Endothelial cell (in vitro differentiated cells): Measurements from ENCODE around the gene GLI3. TPM values are rescaled to one million over a fixed set of nuclear protein-coding genes. Genes with fewer than 3 reads are reported as not detected.

ENCODE experiments used
- DNase-seq: peaks from one replicate; pipeline ENCODE4 v3.0.0; 2021; ENCODE audit warnings: low spot score
- H3K27ac Mint-ChIP-seq: one replicate; pipeline ENCODE4 v1.8.0; 2021; ENCODE audit warnings: mixed read lengths, inconsistent platforms; ENCODE audit not compliant: unreplicated experiment
- H3K27me3 Mint-ChIP-seq: one replicate; pipeline ENCODE4 v1.8.0; 2021; ENCODE audit warnings: mild to moderate bottlenecking, moderate library complexity, mixed read lengths, inconsistent platforms; ENCODE audit not compliant: unreplicated experiment
- H3K36me3 Mint-ChIP-seq: one replicate; pipeline ENCODE4 v1.8.0; 2021; ENCODE audit warnings: mild to moderate bottlenecking, low read depth, mixed read lengths, inconsistent platforms; ENCODE audit not compliant: unreplicated experiment
- H3K4me1 Mint-ChIP-seq: one replicate; pipeline ENCODE4 v1.8.0; 2021; ENCODE audit warnings: mild to moderate bottlenecking, mixed read lengths, inconsistent platforms; ENCODE audit not compliant: unreplicated experiment
- H3K4me3 Mint-ChIP-seq: one replicate; pipeline ENCODE4 v1.8.0; 2021; ENCODE audit warnings: mild to moderate bottlenecking, mixed read lengths, inconsistent platforms; ENCODE audit not compliant: unreplicated experiment
- H3K9me3 Mint-ChIP-seq: one replicate; pipeline ENCODE4 v1.8.0; 2021; ENCODE audit warnings: mixed read lengths, inconsistent platforms; ENCODE audit not compliant: unreplicated experiment
- total RNA-seq: library from RNA; stranded (reverse); fragmentation: NEBNext Ultra II Directional; extraction: Animal tissue kit (Norgen Biotek cat#: 25700); gene quantifications from one replicate; pipeline ENCODE4 v1.2.1, GENCODE V29; 2021; ENCODE audit not compliant: unreplicated experiment
- TF ChIP-seq, protein P1 (sequence below): fragments of 200-600 bp; sonication (generic); IDR thresholded peaks from one replicate; pipeline ENCODE4 v1.5.0; 2021; ENCODE audit warnings: antibody characterized with exemption; ENCODE audit not compliant: unreplicated experiment

GLI3 gene
- total RNA-seq, 1 donor from 2014 or later: 24.9 TPM

DNA sequence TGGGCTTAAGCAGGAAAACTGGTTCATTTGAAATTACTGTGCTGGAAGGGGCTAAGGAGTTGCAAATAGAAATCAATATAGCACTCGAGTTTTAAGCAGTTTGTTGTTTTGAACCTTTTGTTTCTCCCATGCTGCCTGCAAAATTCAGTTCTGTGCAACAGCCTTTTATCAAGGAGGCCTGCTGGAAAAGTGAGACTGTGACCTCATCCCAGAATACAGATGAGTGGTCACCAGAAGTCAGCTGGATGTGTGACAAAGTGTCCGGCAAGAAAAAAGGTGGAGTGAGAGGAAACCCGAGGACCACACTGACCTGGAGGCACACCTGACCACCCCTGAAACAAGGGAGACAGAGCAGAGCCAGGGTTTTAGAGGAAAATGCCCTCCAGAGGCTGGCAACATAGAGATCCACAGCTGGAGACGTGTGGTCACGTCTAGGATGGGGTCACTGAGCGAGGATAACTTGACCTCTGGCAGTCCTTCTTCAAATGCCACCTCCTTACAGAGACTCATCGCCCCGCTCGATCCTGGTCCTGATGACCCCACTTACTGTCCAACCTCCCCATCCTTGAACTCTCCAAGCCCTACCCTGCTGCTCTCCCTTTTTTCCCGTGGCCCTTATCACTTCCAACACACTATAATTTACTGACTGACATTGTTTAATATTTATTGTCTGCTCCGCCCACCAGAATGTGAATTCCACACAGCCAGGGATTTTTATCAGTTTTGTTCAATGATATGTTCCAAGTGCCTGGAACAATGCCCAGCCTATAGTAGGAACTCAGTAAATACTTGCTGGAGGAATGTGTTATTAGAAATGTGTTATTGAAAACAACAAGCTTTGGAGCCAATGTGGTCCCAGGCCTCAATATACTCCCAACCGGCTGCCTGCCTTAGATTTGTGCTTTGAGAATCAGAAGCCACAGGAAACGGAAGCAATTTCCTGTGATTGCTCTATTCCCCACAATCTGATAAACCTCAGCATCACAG lies 243.8 kb downstream of the GLI3 start:
- TF ChIP-seq, protein P1, sequence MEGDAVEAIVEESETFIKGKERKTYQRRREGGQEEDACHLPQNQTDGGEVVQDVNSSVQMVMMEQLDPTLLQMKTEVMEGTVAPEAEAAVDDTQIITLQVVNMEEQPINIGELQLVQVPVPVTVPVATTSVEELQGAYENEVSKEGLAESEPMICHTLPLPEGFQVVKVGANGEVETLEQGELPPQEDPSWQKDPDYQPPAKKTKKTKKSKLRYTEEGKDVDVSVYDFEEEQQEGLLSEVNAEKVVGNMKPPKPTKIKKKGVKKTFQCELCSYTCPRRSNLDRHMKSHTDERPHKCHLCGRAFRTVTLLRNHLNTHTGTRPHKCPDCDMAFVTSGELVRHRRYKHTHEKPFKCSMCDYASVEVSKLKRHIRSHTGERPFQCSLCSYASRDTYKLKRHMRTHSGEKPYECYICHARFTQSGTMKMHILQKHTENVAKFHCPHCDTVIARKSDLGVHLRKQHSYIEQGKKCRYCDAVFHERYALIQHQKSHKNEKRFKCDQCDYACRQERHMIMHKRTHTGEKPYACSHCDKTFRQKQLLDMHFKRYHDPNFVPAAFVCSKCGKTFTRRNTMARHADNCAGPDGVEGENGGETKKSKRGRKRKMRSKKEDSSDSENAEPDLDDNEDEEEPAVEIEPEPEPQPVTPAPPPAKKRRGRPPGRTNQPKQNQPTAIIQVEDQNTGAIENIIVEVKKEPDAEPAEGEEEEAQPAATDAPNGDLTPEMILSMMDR: no peak
- H3K4me1 Mint-ChIP-seq: peaks cover 24% of the 10 kb centered on the region
- no peak overlapping the region for H3K4me3 Mint-ChIP-seq
- no peaks in the 10 kb centered on the region for H3K9me3 Mint-ChIP-seq
- no peak overlapping the region for H3K27ac Mint-ChIP-seq
- H3K27me3 Mint-ChIP-seq: no peaks in the 10 kb centered on the region
- no peak for DNase-seq
- no peaks in the 10 kb centered on the region for H3K36me3 Mint-ChIP-seq

DNA sequence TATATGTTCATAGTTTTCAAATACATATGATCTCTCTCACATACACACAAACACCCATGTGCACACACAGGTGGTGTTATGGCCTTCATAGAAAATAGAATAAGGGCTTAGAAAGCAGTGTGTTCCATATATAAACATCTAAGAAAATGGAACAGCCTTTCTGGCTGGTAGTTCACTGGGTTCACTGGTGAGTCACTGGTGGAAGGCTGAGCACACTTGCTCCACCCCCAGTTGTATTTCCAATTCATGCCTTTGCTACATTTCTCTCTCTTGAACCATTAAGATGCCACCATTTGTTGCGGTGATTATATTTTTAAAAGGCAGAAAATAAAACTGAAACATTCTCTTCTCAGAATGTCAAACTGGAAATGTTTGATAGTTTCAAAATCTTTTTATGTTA lies 252.1 kb downstream of the GLI3 start:
- H3K9me3 Mint-ChIP-seq: peaks cover 4% of the 10 kb centered on the region

DNA sequence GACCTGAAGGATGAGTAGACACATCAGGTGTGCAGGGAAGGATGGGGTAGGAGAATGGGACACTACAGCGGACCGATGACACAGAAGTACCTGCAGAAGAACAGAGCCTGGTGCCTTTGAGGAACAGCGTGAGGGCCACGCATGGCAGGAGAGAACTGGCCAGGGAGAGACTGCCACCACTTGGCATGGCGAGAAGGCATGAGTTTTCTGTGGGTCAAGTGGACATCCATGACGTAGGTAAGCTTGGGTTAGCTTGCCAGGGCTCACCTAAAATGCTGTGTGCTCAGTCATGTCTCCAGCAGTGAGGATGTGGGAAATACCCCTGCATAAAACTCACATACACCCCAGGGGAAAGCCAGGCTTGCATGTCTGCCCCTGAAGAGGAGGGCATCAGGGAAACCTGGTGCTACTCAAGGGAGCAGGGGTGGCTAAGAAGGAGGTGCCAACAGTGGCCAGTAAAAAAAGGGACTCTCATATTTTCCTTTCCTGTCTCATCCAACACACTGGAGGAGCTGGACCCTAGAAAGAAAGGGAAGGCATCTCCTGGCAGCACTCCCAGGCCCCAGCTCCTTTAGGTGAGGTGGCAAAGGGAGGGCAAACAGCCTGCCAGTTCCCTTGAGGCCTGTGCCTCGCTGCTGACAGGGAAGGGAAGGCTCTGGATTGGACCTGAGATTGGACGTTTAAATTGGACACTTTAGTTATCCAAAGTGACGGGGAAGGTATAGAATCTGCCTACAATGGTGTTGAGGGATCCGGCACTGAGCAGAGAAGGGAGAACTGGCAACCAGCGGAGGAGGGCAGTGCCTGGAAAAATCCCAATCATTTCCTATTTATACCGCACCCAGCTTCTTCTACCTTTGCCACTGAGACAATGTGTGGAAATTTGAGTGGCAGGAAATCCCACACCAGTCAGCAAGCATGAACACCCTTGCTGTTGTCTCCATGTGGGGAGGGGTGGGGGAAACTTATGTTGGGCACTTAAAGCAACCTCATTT lies 255.7 kb downstream of the GLI3 start:
- H3K4me1 Mint-ChIP-seq: peaks cover 28% of the 10 kb centered on the region
- DNase-seq: no peak
- peak overlapping the region; percentile 63 for H3K4me3 Mint-ChIP-seq
- H3K36me3 Mint-ChIP-seq: no peaks in the 10 kb centered on the region
- H3K27me3 Mint-ChIP-seq: peaks cover 3% of the 10 kb centered on the region
- peaks cover 4% of the 10 kb centered on the region for H3K9me3 Mint-ChIP-seq
- H3K27ac Mint-ChIP-seq: peak overlapping the region; percentile 37
- TF ChIP-seq, protein P1: no peak

More for the DNA sequence above, 252.1 kb downstream of the GLI3 start:
- TF ChIP-seq, protein P1: no peak
- H3K36me3 Mint-ChIP-seq: no peaks in the 10 kb centered on the region
- H3K27me3 Mint-ChIP-seq: peaks cover 1% of the 10 kb centered on the region
- H3K4me1 Mint-ChIP-seq: peaks cover 25% of the 10 kb centered on the region
- H3K27ac Mint-ChIP-seq: no peak overlapping the region
- DNase-seq: no peak
- no peak overlapping the region for H3K4me3 Mint-ChIP-seq

DNA sequence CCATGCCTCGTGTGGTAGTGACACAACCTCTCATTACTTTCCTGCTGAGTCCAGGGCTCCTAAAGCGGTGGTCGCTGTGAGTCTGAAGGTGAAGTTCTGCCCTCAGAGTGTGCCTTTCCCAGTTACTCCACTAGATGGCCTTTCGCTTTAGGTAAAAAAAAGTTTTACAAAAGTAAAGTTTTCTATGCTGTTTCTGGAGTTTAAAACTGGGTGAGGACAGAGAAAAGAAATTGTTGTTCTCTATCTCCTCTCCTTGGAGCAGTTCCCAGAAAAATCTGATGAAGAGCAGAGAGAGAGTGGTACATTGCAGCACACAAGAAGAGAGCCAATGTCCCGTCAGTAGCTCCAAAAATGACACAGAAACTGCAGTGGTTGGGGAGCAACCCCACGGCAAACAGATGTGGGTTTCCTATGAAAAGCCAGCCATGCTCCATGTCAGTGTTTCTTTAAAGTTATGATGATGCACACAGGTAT lies 257.1 kb downstream of the GLI3 start:
- H3K27me3 Mint-ChIP-seq: peaks cover 3% of the 10 kb centered on the region
- no peaks in the 10 kb centered on the region for H3K36me3 Mint-ChIP-seq
- H3K4me3 Mint-ChIP-seq: no peak overlapping the region
- peak; percentile 47 for DNase-seq
- TF ChIP-seq, protein P1: peak; percentile 85
- H3K4me1 Mint-ChIP-seq: peaks cover 28% of the 10 kb centered on the region
- peaks cover 4% of the 10 kb centered on the region for H3K9me3 Mint-ChIP-seq
- H3K27ac Mint-ChIP-seq: no peak overlapping the region
